ENCODE data around the gene GUCY1A1.

DNA sequence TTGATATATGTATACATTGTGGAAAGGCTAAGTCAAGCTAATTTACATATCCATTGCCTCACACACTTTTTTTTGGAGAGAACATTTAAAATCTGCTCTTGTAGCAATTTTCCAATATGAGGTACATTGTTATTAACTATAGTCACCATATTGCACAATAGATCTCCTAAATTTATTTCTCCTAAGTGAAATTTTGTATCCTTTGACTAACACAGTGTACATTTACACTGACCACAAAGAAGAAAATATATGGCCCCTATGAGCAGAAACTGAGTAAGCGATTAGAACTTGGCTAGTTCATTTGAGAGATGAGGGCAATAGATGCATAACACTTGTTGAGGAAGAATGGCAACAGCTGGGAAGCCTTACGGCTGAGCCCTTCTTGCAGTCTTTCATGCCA lies 71.9 kb downstream of the GUCY1A1 start:
- no peak for TF ChIP-seq EZH2 (IDR thresholded peaks at IDR 0.05; ENCODE audit: borderline replicate concordance, low read length)
- TF ChIP-seq, protein P1, sequence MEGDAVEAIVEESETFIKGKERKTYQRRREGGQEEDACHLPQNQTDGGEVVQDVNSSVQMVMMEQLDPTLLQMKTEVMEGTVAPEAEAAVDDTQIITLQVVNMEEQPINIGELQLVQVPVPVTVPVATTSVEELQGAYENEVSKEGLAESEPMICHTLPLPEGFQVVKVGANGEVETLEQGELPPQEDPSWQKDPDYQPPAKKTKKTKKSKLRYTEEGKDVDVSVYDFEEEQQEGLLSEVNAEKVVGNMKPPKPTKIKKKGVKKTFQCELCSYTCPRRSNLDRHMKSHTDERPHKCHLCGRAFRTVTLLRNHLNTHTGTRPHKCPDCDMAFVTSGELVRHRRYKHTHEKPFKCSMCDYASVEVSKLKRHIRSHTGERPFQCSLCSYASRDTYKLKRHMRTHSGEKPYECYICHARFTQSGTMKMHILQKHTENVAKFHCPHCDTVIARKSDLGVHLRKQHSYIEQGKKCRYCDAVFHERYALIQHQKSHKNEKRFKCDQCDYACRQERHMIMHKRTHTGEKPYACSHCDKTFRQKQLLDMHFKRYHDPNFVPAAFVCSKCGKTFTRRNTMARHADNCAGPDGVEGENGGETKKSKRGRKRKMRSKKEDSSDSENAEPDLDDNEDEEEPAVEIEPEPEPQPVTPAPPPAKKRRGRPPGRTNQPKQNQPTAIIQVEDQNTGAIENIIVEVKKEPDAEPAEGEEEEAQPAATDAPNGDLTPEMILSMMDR (IDR thresholded peaks at IDR 0.05; ENCODE audit: low read length): no peak
